Stimulated activated CD4-positive, alpha-beta T cell treated with anti-CD3 and anti-CD28 coated beads, Interleukin-2, amount 100 ng/mL, for 24 hours (primary cell): ENCODE results near the gene GMNC.
"Not testable (repeated sequence)": the region's sequence is repeated elsewhere in the genome, so short reads cannot be mapped to it uniquely, and the experiment has no call there.

Experiments
- DNase-seq, 2 donors: peaks; one replicate each; pipeline ENCODE4 v3.0.0-alpha.2; 2020

The GMNC gene

DNA sequence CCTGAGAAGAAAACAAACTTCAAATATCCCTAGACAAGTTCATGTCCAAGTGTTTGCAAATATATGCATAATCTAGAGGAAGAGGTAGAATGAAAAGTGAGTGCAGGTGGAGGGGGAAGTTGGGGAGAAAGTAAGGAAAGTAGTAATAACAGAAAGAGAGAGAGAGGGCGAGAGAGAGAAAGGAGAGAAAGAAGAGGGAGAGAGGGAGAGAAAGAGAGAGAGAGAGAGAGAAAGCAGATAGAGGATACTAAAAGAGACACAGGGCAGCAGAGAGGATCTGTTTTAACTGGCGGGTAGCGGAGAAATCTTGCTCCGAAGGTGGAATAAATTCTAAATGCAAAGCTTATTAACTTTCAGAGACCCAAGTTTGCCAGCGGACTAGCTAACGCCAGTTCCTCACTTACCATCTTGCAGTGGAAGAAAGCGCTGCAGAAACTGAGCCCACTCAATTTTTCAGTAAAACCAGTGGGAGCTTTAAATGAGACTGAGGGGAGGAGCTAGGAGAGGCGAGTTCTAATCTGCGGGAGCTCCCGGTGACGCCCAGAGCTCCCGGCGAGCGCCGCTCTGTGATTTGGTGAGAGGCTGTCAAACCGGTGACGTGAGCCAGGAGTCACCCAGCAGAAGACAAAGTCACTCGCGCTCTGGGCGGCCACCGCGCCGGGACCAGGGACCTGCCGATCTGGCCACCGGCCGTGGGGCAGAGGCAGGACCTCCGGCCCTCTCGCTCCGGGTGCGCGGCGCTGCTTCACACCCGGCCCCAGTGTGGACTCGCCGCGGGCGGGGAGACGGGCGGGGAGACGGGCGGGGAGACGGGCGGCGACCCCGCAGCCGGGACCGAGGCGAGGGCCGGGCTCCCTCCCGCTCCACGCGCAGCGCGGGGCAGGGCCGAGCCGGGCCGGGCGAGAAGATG lies at the start of gene GMNC:
GMNC (minus strand) TSS at position 486 of the 910 bp plus-strand sequence; CDS start at position 407, 79 bp downstream.
- DNase-seq = peak; percentile 25 to 53

DNA sequence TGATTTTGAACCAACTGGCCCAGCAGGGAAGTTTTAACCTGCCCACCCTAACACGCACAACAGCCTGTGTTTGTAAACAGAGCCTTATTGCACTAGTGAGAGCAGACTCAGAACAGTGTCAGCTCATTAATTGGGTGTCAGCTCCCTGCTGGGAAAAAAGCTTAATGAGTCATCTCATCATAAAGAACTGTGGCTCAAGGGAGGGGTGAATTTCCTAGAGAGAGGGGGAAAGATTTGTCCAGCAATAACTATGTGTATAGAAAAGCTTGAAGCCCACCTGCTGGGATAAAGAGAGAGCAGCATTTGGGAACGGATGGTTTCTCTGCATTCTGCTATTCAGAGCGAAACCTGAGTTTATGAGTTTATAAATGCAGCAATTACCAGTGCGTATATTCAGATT lies 48.9 kb upstream of the GMNC start:
- DNase-seq = no peak

DNA sequence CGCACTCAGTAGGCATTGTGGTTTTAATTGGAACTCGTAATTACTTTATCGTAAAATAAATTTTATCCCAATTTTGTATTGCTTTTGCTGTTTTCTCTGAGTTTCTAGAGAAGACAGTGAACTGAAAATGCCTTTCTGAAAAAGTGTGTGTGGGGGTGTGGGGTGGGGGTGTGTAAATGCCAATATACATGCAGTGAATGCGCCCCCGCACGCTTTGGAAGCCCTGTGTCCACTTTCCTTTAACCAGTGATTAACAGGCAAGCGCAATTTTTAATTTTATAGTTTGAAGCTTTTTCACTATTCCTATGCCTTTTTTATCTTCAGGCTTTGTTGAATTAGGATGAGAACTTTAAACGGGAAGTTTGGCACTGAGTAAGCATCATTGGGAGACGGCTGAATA lies 47.4 kb upstream of the GMNC start:
- DNase-seq = no peak

DNA sequence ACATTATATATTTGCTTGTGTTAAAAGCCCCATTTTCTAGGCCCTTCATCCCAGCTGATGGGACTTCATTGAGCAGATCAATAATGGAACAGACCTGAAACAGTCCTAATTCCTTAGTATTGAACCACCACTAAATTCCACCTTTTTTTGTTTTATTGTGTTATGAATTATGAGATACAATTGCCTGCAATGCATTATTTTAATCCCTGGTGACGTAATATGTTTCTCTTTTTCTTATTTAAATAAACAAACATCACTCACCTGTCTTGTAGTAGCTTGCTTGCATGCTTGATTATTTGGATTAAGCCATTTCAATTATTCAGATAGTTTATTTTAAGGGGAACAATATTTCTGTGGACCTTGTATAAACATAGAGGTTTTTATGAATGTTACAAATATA lies 40.7 kb upstream of the GMNC start:
- DNase-seq = no peak

DNA sequence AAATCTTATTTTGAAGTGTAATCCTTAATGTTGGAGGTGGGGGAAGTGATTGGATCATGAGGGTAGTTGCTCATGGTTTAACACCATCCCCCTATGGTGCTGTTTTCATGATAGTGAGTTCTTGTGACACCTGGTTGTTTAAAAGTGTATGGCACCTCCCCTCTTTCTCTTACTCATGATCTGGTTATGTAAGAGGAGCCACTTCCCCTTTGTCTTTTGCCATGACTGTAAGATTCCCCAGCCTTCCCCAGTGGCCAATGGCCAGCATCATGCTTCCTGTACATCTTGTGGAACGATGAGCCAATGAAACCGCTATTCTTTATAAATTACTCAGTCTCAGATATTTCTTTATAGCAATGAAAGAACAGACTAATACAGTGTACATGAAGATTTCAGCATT lies 39.8 kb upstream of the GMNC start:
- no peak for DNase-seq

DNA sequence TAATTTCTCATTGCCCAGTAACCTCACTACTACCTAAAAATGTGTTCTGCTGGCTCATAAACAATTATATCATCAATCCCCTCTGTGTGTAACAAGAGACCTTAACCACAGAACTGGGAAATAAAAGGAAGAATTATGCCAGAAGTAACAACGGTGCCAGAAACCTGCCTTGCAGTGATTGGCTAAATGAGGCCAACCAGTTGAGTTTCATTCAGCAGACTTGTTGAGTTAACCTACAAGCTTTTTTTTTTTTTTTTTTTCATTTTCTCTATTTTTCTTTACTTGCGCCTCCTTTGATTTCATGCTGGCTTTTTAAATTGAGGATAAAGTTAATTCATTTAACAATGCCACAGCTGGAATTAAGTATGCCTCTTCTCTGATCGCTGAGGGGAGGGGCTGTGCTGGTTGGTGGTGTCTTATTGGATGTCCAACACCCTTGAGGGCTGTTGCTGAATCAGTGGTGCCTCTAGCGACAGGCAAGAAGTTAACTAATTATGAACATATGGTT lies 30.0 kb upstream of the GMNC start:
- no peak for DNase-seq

DNA sequence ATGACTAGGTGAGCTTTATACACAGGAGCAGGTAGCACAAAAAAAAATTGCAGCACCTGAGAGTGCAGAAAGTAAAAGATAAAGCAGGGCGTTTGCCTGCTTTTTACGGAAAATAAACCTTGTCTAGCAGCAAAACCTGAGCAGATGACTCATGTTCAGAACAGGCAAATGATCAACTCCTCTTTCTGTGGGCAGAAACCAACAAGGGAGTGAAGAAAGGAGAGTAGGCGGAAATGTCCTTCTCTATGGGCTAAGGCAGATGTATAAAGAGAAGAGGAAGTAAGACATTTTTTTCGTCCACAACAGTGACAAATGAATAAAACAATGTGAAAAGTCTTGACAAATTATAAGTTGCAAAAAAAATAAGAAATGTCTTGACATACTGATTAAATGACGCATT lies 24.5 kb upstream of the GMNC start:
- DNase-seq = no peak

- peak; percentile 25 to 32 for DNase-seq
These were observed 21.7 kb upstream of the GMNC start for GRCh38 chr3:190883973-190884832.

- DNase-seq = no peak
These were observed 20.6 kb upstream of the GMNC start for GRCh38 chr3:190883141-190883540.

DNA sequence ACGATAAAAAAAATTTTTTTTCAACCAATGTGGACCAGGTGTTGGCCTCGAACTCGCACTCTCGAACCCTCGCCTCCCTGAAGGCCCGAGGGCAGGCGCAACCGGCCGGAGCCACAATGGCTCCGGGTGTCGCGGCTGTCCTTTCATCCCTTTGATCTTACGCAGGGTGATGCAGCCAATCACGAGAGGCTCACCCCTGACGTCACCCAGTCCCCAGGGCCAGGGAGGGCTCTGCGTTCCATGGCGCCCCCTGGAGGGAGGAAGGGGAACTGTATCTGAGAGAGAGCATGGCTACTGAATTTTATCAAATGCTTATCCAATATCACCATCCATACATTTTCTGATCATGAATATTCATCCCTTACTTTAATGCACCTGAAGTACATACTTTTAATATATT lies 15.4 kb upstream of the GMNC start:
- DNase-seq = peak in 1 of 2 donors; percentile 22

- DNase-seq = not testable (repeated sequence)
These were observed 13.9 kb upstream of the GMNC start for GRCh38 chr3:190876433-190876832.

- not testable (repeated sequence) for DNase-seq
These were observed 12.6 kb upstream of the GMNC start for GRCh38 chr3:190875061-190875460.

- no peak for DNase-seq
These were observed 7.6 kb upstream of the GMNC start for GRCh38 chr3:190870127-190870526.

DNA sequence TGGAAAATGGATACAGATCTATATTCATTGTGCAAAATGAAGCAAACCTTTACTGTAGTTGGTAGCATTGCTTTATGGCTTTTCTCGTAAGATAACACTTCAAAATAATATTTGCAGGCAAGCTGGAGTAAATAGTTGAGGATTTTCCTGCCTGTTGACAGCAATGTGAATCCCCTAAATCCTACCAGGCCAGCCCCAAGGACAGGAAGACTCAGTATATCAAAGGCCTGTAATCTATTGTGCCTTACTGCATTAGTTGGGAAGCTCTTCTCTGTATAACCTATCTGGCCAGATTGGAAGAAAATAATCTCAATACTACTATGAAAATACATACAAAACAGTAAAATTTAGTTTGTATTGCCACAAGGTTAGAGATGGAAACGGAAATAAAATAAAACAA lies 4.6 kb upstream of the GMNC start:
- DNase-seq = no peak

- no peak for DNase-seq
These were observed 3.3 kb upstream of the GMNC start for GRCh38 chr3:190865828-190866227.

DNA sequence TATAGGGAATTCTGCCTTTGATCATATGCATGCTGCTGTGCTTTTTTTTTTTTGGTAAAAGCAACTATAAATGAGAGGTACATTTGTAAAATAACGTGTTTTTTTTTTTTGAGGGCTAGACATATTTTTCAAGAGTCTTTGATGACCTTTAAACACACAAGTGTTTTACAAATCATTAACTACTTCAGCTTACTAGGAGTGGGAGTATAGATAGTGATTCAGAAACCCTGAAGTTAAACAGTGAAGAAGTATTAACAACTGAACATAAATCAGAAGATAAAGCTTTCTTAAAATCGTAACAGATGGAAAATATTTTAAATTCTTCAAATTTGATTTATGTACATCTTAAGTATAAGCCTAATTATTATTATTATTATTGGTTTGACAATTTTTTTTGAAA lies 2.9 kb upstream of the GMNC start:
- DNase-seq = no peak

- no peak for DNase-seq
These were observed 1.5 kb upstream of the GMNC start for GRCh38 chr3:190864002-190864401.

GRCh38 chr3:190863119-190863465 lies 598 bp upstream of the GMNC start:
- DNase-seq = no peak

GRCh38 chr3:190860521-190860920 lies 2.0 kb downstream of the GMNC start:
- DNase-seq = no peak

DNA sequence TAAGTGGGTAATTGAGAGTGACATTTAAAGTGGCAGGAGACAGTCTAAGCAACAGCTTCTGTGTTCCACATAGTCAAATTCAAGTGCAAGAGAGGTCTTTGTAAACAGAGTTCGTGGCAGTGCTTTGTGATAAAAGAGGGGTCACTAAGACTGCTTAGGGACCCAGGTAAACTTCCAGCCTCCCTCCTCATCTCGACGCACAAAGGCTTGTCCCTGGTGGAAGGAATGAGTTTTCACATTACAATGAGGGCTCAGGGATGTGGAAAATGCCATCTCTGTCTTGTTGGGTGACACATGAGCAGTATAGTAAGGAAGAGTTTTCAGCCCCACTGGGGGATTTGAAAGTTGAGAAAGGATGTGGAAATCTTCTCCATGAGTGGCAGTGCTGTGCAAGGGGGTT lies 7.3 kb downstream of the GMNC start:
- DNase-seq = no peak

GRCh38 chr3:190854062-190854461 lies 8.4 kb downstream of the GMNC start:
- no peak for DNase-seq

GRCh38 chr3:190853464-190853863 lies 9.0 kb downstream of the GMNC start:
- DNase-seq = no peak

GRCh38 chr3:190849607-190850006 lies 12.9 kb downstream of the GMNC start:
- no peak for DNase-seq

GRCh38 chr3:190848870-190849269 lies 13.6 kb downstream of the GMNC start:
- DNase-seq = no peak
